ENCODE data around the gene OXLD1.

DNA sequence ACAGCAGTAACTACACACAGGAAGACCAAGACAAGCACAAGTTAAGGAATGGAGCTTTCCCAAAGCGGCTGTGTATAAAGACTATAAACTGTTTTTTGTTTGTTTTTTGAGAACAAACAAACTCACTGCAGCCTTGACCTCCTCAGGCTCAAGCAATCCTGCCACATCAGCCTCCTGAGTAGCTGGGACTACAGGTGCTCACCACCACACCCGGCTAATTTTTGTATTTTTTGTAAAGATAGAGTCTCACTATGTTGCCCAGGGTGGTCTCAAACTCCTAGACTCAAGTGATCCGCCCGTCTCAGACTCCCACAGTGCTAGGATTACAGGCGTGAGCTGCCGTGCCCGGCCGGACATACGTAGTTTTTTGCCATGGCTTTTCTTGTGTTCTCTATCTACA is 6.0 kb downstream of the OXLD1 start:
- TF ChIP-seq, protein P1, sequence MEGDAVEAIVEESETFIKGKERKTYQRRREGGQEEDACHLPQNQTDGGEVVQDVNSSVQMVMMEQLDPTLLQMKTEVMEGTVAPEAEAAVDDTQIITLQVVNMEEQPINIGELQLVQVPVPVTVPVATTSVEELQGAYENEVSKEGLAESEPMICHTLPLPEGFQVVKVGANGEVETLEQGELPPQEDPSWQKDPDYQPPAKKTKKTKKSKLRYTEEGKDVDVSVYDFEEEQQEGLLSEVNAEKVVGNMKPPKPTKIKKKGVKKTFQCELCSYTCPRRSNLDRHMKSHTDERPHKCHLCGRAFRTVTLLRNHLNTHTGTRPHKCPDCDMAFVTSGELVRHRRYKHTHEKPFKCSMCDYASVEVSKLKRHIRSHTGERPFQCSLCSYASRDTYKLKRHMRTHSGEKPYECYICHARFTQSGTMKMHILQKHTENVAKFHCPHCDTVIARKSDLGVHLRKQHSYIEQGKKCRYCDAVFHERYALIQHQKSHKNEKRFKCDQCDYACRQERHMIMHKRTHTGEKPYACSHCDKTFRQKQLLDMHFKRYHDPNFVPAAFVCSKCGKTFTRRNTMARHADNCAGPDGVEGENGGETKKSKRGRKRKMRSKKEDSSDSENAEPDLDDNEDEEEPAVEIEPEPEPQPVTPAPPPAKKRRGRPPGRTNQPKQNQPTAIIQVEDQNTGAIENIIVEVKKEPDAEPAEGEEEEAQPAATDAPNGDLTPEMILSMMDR (IDR thresholded peaks at IDR 0.05): no peak
- no peak for TF ChIP-seq POLR2A (IDR thresholded peaks at IDR 0.05)

Data from lower leg skin (tissue), 3 donors.